OCI-LY3 (cell line): ENCODE measurements around the gene HDHD3.

ENCODE experiments used
- H2AFZ ChIP-seq: fragments of 200-600, 300-600 bp; shearing (Covaris generic); 2 replicates; pipeline ENCODE4 v1.6.0; 2014; ENCODE audit warnings: antibody characterized with exemption, low read depth, low read length
- H3K27ac ChIP-seq: fragments of 200-600, 300-600 bp; sonication (generic); 2 replicates; pipeline ENCODE4 v1.5.1; 2014; ENCODE audit warnings: mild to moderate bottlenecking, low read length, moderate library complexity, mixed read lengths
- H3K27me3 ChIP-seq: fragments of 200-600, 300-600 bp; sonication (generic); 2 replicates; pipeline ENCODE4 v1.6.1; 2014; ENCODE audit warnings: low read depth, low read length, mixed read lengths
- H3K36me3 ChIP-seq: fragments of 200-600, 300-600 bp; sonication (generic); replicated peaks from 2 replicates; pipeline ENCODE3; 2014; ENCODE audit warnings: low read depth, low read length, mixed read lengths
- H3K4me1 ChIP-seq: fragments of 300-600, 200-600 bp; sonication (generic); 2 replicates; pipeline ENCODE4 v1.6.1; 2014; ENCODE audit warnings: low read length, mixed read lengths
- H3K4me2 ChIP-seq: fragments of 200-600, 300-600 bp; sonication (generic); 2 replicates; pipeline ENCODE4 v1.6.1; 2014; ENCODE audit warnings: low read length, mixed read lengths
- H3K4me3 ChIP-seq: fragments of 300-600, 200-600 bp; sonication (generic); 2 replicates; pipeline ENCODE4 v1.5.1; 2014; ENCODE audit warnings: antibody characterized with exemption, mild to moderate bottlenecking, low read length, moderate library complexity
- H3K79me2 ChIP-seq: fragments of 300-600, 200-600 bp; shearing (Covaris generic); 2 replicates; pipeline ENCODE4 v1.6.1; 2014; ENCODE audit warnings: mild to moderate bottlenecking, low read length, mixed read lengths
- H3K9ac ChIP-seq: fragments of 300-600, 200-600 bp; shearing (Covaris generic); 2 replicates; pipeline ENCODE4 v1.6.0; 2014; ENCODE audit warnings: mild to moderate bottlenecking, low read length, moderate library complexity
- H3K9me3 ChIP-seq: fragments of 200-600, 300-600 bp; shearing (Covaris generic); 2 replicates; pipeline ENCODE4 v1.6.1; 2014; ENCODE audit warnings: low read length, mixed read lengths; ENCODE audit not compliant: insufficient read depth
- H4K20me1 ChIP-seq: fragments of 200-600, 300-600 bp; sonication (generic); 2 replicates; pipeline ENCODE4 v1.6.1; 2016; ENCODE audit warnings: low read length, mixed read lengths; ENCODE audit not compliant: insufficient read depth
- CTCF ChIP-seq: fragments of 200-600, 300-600 bp; sonication (generic); IDR thresholded peaks from 2 replicates; pipeline ENCODE4 v1.5.1; 2014; ENCODE audit warnings: antibody characterized with exemption, low read length, low read depth
- EZH2phosphoT487 ChIP-seq: fragments of 200-600 bp; shearing (Covaris generic); IDR thresholded peaks from 2 replicates; pipeline ENCODE4 v1.6.1; 2018; ENCODE audit warnings: antibody characterized with exemption, mixed run types, low read depth

The HDHD3 gene

GRCh38 chr9:113399646-113400200, 22.9 kb upstream of the HDHD3 start:
- no peaks in the 10 kb centered on the region for H3K9me3 ChIP-seq
- H4K20me1 ChIP-seq = no peaks in the 10 kb centered on the region
- no peak overlapping the region for H3K27ac ChIP-seq
- no peaks in the 10 kb centered on the region for H3K79me2 ChIP-seq
- no peak overlapping the region for H3K4me2 ChIP-seq
- no peak overlapping the region for H3K4me3 ChIP-seq
- H2AFZ ChIP-seq = no peak overlapping the region
- H3K27me3 ChIP-seq = no peaks in the 10 kb centered on the region
- no peak overlapping the region for H3K9ac ChIP-seq
- H3K36me3 ChIP-seq = no peaks in the 10 kb centered on the region
- TF ChIP-seq EZH2phosphoT487 (no peak), CTCF (no peak)
- peaks cover 9% of the 10 kb centered on the region for H3K4me1 ChIP-seq

GRCh38 chr9:113398796-113399195, 22.0 kb upstream of the HDHD3 start:
- H2AFZ ChIP-seq = no peak overlapping the region
- H3K4me1 ChIP-seq = peaks cover 9% of the 10 kb centered on the region
- no peaks in the 10 kb centered on the region for H3K9me3 ChIP-seq
- H3K36me3 ChIP-seq = no peaks in the 10 kb centered on the region
- H3K9ac ChIP-seq = no peak overlapping the region
- no peak overlapping the region for H3K4me3 ChIP-seq
- TF ChIP-seq EZH2phosphoT487 (no peak), CTCF (no peak)
- H3K27ac ChIP-seq = no peak overlapping the region
- no peaks in the 10 kb centered on the region for H3K79me2 ChIP-seq
- H3K27me3 ChIP-seq = no peaks in the 10 kb centered on the region
- H3K4me2 ChIP-seq = no peak overlapping the region
- H4K20me1 ChIP-seq = no peaks in the 10 kb centered on the region

GRCh38 chr9:113397203-113397631, 20.4 kb upstream of the HDHD3 start:
- H3K27ac ChIP-seq = no peak overlapping the region
- no peak overlapping the region for H2AFZ ChIP-seq
- H3K9ac ChIP-seq = no peak overlapping the region
- no peaks in the 10 kb centered on the region for H3K9me3 ChIP-seq
- H3K4me3 ChIP-seq = no peak overlapping the region
- no peaks in the 10 kb centered on the region for H4K20me1 ChIP-seq
- H3K27me3 ChIP-seq = no peaks in the 10 kb centered on the region
- peaks cover 9% of the 10 kb centered on the region for H3K4me1 ChIP-seq
- no peaks in the 10 kb centered on the region for H3K79me2 ChIP-seq
- TF ChIP-seq CTCF = no peak
- no peak for TF ChIP-seq EZH2phosphoT487
- H3K4me2 ChIP-seq = no peak overlapping the region
- peaks cover 4% of the 10 kb centered on the region for H3K36me3 ChIP-seq

GRCh38 chr9:113395000-113395861, 18.4 kb upstream of the HDHD3 start:
- H3K27ac ChIP-seq = no peak overlapping the region
- H3K9me3 ChIP-seq = no peaks in the 10 kb centered on the region
- H4K20me1 ChIP-seq = no peaks in the 10 kb centered on the region
- no peak overlapping the region for H3K4me3 ChIP-seq
- no peak overlapping the region for H3K4me2 ChIP-seq
- no peaks in the 10 kb centered on the region for H3K27me3 ChIP-seq
- H3K79me2 ChIP-seq = no peaks in the 10 kb centered on the region
- H2AFZ ChIP-seq = no peak overlapping the region
- H3K4me1 ChIP-seq = peaks cover 1% of the 10 kb centered on the region
- TF ChIP-seq EZH2phosphoT487 (no peak), CTCF (no peak)
- H3K36me3 ChIP-seq = peaks cover 5% of the 10 kb centered on the region
- no peak overlapping the region for H3K9ac ChIP-seq
